Retina (tissue), 1 donor: ENCODE measurements around the gene PPDPF.

ENCODE experiments used
- DNase-seq: peaks from one replicate; pipeline ENCODE4 v3.0.0-alpha.2; 2016

Gene PPDPF

DNA sequence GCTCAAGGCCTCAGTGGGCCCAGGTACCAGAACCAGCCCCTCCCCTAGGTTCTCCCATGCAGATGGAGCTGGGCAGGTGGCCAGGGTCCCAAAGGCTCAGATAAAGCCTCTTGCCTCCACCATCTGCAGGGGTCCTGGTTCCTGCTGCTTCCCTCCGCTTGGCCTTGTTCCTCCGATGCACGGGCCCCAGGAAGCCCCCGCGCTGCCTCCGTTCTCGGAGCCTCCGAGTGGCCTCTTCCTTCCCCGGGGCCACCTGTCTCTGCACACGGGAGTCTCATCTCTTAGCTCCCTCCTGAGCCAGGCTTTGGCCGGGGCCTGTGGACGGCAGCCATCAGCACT lies 18.5 kb downstream of the PPDPF start:
- peak; percentile 6 for DNase-seq

DNA sequence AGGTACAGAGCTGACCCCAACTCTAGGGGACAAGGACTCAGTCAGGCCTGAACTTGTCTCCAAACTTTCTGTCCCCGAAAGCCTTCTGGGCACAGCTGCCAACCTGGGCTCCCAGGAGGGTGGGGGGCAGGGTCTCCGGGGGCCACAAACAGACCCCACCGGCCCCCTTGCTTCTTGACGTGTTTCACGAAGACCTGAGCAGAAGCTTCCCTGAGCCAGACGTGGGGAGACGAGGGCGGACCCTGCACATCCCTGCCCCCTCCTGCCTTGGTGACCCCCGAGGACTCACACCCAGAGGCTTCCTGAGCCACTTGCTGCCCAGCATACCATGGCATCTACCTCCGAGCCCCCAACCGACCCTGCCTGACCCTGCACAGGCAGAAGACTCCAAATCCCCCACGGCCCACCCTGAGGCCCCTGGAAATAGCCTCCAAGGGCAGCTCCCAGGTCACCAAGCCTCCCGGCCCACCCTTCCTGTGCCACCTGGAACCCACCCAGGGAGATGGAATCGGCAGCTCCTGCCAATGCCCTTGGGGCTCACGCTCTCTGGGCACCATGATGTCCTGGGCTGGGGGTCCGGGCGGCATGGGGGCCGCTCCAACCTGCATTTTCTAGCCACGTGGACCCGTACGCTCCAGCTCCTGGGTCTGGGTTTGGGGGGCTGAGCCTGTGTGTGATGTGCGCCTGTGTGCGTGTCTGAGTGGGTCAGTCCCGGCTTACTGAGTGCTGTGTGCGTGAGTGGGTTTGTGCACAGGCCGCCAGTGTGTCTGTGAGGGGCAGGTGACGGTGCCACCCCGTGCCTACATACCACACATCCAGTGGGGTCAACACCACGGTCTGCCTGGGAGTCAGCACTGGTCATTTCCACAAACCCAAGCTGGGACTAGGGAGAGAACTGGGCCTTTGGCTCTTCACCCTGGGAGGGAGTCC lies 19.1 kb downstream of the PPDPF start:
- DNase-seq = no peak

DNA sequence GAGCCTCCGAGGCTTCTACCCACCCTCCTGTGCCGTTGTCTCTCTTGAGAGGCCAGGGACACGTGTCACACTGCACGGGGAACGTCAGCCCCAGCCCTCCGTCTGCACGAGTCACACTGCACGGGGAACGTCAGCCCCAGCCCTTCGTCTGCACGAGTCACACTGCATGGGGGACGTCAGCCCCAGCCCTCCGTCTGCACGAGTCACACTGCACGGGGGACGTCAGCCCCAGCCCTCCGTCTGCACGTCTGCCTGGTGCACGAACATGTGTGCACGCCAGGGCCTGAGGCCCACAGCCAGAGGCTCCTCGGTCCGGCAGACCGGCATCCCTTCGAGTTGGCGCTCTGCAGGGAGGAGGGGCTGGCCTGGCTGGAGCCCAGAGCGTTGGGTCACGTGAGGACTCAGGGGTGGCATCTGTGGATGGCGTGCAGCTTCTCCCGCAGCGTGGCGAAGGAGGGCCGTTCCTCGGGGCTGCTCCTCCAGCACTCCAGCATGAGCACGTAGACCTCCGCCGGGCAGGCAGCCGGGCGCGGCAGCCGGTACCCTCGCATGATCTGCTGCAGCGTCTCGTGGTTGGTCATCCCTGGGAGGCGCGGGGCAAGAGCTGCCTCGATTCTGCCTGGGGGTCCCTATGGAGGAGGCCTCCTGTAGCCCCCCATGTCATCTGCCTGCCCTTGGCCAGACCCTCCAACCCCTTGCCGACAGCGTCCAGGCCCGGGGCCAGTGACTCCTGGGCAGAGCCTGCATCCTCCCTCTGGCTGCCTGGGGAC lies 20.0 kb downstream of the PPDPF start:
- DNase-seq = peak; percentile 79

DNA sequence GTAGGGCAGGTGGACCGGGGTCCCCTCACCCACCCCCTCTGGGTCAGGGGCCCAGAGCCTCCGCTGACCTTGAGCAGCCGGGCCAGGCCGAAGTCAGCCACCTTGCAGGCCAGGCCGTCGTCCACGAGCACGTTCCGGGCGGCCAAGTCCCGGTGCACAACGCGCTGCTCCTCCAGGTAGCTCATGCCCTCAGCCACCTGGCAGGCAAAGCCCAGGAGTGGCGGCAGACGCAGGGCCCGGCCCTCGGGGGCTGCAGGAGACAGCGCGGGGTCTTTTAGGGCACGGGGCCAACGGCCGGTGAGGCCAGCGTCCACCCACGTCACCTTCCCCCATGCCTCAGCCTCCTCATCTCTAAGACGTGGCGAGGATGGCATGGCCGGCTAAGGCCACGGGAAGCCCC lies 20.8 kb downstream of the PPDPF start:
- DNase-seq = no peak

DNA sequence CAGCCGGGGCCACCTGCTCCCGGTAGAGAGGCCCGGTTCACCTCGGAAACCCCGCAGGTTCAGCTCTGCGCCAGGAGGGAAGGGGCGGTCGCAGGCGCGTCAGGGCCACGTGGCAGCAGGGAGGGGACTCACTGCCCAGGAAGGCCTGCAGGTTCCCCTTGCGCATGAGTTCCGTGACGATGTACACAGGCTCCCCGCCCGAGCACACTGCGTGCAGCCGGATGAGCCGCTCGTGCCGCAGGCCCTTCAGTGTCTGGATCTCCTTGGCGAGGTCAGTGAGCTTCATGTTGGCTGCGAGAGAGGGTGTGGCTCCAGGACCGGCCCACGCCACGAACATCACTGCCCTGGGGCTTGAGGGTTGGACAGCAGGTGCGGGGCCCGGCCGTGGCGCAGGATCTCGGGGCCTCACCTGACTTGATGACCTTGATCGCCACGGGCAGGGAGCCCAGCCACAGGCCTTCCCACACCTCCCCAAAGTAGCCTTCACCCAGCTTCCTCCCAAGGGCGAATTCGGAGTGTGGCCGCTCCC lies 21.5 kb downstream of the PPDPF start:
- no peak for DNase-seq

DNA sequence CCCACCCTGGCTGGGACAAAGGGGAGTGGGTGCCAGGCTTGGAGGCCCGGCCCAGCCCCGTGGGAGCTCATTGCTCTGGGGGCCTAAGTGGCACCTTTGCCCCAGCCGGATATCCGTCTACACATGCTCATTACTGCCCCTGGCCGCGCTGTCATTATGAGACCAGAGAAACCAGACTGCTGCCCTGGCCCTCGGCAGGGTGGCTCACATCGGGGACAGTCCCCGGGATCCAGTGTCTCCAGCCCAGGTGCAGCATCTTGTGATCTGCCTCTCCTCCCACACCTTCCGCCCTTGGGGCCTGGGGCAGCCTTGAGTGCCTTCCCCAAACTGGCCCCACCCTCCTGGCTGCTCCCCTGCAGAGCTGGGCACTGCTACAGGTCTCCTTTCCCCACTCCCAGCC lies 22.1 kb downstream of the PPDPF start:
- DNase-seq = no peak

DNA sequence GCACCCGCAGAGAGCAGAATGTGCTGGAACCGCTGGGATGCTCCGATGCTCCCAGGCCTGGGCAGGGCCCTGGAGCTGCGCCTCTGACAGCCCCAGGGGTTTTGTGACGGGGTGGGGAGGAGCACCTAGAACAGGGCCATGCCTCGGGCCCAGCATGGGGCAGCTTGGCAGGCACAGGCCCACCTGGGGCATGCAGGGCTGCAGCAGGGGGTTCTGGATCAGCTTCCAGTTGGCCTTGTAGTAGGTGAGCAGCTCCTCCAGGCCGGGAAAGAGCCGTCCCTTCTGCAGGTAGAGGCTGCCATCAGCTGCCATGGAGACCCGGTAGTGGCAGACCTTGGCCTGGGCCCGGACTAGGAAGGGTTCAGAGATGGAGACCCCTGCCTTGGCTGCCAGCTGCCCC lies 22.6 kb downstream of the PPDPF start:
- DNase-seq = no peak

DNA sequence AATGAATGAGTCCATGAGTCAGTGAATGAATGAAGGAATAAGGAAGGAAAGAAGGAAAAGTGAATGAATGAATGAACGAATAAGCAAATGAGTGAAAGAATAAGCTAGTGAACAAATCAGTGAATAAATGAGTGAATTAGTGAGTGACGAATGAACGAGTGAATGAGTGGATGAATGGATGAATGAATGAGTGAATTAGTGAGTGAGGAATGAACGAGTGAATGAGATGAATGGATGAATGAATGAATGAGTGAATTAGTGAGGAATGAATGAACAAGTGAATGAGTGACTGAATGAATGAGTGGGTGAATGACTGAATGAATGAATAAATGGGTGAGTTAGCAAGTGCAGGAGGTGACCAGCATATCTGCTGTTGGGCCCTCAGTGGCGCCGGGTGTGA lies 23.2 kb downstream of the PPDPF start:
- DNase-seq = no peak

DNA sequence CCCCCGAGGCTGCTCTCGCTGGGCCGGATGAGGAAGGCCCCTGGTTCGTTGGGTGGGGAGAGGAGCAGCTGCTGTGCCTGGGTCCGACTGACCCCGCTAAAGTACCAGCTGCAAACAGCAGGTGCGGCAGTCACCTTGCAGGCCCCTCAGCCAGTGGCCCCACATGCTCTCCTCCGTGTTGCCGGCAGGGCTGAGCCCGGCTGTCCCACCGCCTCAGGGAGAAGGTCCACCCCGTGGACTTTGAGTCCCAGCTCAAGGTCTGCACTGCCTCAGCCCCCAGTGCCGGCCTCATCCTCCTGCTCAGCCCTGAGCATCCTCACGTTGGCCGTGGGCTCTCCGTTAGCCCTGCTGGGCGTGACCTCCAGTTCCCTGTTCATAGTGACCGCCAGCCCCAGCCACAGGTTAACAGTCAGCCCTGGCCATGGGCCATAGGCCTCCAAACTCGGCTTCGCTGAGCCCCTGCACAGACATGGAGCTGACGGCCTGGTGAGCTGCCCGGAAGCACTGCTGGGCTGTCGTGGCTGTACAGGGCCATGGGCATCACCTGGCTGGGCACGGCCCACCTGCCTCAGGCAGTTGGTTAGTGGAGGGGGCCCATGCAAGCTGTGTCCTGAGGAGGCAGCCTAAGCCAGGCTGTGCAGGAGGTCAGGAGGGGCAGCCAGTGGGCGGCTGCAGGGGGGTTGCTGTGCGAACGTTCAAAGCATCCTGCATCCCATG lies 23.8 kb downstream of the PPDPF start:
- DNase-seq = no peak

DNA sequence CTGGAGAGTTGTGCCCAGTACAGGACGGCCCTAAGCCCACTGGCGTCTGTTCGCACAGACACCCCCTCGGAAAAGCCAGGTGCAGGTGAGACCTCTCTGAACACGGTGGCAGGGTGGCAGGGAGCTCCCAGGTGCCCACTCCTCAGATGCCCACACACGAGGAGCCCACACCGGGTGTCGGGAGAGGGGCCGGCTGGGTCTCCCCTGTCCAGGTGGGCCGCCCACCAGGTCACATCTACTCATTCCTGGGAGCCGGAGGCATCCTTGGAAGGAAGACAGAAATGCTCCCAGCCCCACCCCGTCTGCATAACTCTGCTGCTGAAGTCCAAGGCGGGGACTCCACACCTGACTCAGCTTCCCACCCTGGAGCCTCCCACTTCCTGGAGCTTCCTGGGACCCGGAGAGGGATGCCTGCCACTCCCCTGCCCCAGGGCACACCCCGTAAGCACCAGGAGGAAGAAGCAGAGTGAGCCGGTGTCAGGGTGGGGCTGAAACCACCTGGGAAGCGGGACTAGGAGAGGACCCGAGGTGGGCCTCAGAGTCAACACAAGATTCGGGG lies 24.5 kb downstream of the PPDPF start:
- DNase-seq = no peak

DNA sequence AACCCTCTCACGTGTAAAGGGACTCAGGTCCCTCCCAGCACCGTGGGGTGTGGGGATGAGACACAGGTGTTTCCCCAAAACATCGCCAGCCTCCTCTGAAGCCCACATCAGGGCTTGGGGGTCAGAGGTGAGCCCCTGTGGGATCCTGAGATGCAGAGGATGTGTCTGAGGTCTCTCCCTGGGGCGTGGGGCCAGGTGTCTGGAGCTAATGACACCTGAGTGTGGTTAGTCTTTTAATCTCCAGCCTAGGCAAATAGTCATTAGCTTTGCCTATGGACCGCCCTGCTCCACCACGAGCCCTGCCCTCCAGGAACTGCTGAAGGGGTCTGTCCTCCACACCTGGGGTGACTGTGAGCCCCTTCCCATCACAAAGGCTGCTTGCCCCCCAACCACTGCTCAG lies 25.2 kb downstream of the PPDPF start:
- no peak for DNase-seq

DNA sequence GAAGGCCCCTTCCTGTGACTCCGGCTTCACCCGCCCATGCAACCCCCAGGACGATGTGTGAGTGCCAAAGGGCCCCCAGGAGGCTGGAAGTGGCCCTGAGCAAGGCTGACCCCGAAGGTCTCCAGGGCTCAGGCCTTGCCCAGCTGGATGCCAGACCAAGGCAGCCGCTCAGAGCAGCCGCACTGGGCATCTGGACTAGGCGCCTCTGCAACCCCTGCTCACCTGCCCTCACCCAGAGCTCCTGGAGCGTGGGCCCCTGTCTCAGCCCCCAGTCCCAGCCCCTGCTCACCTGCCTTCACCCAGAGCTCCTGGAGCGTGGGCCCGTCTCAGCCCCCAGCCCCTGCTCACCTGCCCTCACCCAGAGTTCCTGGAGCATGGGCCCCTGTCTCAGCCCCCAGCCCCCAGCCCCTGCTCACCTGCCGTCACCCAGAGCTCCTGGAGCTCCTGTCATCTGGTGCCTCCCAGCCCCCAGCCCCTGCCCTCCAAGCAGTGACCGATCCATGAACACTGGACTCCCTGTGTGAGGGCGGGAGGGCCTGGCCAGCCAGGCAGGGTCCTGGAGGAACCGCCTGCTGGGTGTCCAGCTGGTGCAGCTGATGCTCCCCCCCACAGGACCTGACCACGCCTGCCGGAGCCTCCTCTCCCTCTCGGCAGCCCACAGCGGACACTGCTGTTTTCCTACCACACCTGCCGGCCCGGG lies 25.8 kb downstream of the PPDPF start:
- DNase-seq = no peak

DNA sequence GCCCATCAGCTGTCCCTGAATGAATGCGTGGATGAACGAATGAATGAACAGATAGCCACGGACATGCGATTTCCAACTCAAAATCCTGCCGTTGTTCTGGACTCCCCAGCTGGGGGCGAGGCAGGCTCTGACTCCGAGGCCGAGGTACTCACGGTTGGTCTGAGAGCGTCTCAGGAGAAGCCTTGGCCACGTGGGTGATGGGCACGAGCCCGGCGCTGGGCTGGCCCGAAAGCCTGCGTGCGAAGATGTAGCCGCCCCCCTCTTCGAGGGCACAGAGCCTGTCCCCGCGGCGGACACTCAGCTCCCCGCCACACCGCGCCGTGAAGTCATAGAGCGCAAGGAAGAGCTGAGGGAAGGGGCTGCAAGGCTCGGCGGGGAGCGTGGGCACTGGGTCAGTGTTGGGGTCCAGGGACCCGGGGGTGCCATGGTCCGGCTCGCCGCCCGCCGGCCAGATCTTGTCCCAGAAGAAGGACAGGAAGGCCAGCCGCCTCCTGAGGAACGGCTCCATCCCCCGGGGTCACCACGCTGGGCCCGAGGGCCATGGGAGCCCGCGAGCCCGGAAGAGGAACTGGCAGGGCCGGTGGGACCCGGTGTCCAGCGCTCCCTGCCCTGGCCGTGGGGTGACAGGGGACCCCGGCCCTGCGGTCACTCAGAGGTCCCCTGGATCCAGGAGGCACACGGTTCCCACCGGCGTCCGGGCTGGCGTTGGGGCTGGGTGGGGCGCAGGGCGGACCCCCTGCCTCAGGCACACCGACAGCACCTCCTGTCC lies 26.6 kb downstream of the PPDPF start:
- no peak for DNase-seq

DNA sequence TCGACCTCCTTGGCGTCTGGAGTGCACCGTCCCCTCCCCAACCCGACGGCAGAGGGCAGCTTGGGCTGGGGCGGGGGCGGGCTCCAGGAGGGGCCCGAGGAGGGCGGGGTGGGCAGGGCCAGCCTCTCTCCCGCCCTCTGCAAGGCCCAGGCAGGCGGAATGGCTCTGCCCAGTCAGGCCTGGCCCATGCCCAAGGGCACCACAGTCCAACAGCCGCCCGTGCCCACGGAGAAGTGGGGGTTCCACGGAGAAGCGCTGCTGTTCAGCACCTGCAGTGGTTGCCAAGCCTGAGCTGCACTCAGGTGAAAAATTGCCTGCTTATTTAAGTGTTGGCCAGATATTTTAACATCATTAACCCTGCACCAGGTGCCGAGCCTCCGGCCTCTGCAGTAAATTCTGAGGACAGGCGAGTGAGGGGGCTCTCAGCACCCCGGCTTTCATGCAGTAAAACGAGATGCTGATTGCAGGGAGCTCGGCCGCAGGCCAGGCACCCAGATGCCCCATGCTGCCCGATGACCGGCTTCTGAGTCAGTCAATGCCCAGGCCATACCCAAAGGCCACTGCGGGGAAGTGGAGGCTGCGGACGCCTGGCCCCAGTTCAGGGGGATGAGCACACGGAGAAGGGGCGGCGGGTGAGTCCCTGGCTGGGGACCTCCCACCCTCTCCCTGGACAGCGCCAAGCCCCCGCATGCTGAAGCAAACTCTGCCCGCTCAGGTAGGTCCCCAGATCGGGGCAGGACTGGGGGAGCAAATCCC lies 27.3 kb downstream of the PPDPF start, which contains the start of gene SRMS:
Gene SRMS, minus strand, starts transcription at position 25 of the 756 bp plus-strand sequence. CDS start 286 bp downstream, outside the sequence.
- no peak for DNase-seq

DNA sequence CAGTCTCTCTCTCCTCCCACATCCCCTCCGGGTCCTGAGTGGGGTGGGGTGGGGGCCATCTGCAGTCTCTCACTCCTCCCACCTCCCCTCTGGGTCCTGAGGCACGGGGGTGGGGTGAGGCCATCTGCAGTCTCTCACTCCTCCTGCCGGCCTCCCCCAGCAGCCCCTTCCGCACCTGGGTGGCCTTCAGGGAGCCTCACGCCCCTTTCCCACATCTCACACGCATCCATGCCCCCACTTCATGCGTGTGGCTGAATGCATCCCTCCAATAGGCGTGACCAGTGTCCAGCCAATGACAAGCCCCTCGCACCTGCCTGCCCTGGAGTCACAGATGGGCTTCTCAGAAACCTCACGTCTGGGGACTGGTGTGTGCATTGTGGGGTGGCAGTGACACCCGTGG lies 28.0 kb downstream of the PPDPF start:
- no peak for DNase-seq

DNA sequence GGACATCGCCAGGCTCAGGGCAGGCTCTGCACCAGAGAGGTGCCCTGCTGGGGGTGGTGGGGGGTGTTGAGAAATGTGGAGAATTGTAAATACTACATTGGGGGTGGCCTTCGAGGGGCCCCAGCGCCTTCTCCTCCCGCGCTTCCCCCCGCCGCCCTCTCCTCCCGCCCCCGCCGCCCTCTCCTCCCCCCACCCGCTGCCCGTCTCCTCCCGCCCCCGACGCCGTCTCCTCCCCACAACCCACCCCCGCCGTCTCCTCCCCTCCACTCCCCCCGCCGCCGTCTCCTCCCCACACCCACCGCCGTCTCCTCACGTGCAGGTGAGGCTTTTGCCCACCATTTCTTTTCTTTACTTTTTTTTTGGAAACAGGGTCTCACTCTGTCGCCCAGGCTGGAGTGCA lies 28.5 kb downstream of the PPDPF start:
- DNase-seq = no peak

DNA sequence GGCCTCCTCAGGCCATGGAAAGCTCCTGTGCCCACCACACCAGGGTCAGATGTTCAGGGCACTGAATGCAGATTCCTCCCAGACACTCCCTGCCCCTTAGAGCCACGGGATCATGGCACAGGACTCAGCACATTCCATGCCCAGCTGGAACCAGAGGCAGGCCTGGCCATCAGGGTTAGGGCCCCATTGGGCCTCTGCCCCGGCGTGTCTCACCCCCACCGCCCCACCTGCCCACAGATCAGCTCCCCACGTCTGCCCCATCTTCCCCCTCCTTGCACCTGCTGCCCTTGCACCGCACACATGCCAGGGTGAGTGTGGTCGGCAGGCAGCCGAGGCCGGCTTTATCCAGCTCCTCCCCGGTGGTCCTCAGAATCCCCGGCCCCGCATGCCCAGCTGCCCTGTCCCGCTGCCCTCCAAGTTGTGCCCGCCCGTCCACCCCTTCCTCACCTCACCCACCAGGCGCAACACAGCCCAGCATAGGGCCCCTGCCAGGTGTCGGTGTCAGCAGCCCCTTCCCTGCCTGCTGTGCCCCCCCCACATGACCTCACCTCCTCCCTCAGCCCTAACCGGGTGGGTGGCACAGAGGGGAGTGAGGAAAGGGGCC lies 29.2 kb downstream of the PPDPF start:
- DNase-seq = no peak

DNA sequence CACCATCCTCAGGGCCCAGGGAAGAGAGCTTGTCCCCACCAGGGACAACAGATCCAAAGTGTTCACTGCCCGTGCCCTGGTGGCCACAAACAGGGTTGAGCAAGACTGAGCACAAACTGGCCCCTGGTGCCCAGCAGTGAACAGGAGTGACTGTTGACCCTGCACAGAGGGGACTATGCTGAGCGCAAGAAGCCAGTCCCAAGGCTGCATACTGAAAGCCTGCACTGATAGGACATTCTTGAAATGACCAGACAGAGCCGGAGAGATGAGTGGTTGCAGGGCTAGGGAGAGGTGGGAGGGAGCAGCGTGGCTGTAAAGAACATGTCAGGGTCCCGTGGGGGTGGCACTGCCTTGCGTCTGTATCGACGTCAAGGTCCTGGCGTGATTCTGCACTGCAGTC lies 30.5 kb downstream of the PPDPF start:
- peak; percentile 38 for DNase-seq

DNA sequence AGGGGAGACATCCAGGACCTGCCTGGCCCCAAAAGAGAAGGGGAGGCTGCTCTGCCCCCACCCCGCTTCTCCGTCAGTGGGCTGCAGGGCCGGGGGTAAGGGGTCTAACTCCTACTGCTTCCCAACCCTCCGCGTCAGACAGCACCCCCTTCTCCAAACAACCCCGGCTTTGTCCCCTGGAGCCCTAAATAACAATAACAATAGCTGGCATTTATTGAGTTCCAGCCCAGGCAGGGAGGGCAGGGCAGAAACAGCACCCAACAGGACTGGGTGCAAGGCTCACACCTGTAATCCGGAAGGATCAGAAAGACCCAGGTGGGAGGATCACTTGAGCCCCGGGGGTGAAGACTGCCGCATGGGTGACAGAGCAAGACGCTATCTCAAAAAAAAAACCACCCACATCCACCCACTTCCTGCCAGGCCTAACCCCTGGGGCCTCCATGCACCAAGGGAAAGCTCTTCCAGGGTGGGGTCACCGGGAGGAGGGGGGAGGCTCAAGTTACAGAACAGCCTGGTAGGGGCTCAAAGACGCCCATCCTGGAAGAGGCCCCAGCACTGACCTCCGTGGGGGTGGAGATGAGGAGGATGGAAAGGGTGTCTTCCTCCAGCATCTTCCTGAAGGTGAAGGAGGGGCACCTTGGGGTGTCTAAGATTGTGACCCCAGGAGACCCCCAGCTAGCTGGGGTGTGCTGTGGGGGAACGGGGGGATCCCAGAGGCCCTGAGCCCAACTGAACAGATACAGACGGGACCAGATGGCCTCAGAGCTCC lies 32.1 kb downstream of the PPDPF start:
- DNase-seq = peak; percentile 22
